ENCODE data around the gene EEF2K. TPM values are rescaled to one million over a fixed set of nuclear protein-coding genes. Genes with fewer than 3 reads are reported as not detected.

Gene EEF2K
- total RNA-seq, 1 experiment from 2014 or later, result 31.0 TPM

GRCh38 chr16:22252317-22252716 is 46.2 kb downstream of the EEF2K start (continued):
- no peak for TF ChIP-seq POLR2AphosphoS5 (IDR thresholded peaks at IDR 0.05; ENCODE audit: low read depth, low read length)

GRCh38 chr16:22253272-22253671 is 47.2 kb downstream of the EEF2K start:
- ChIA-PET CTCF (no interaction called here), POLR2A (no interaction called here), RAD21 (ENCODE audit: low non-redundant PET in 1 of 2, low total read pairs in 2 of 2, uncharacterized antibody in 2 of 2, unreplicated experiment in 2 of 2) (no interaction called here)
- Histone ChIP-seq H3K9ac (ENCODE audit: low read length) (no peak overlapping the region), H3K27ac (ENCODE audit: low read depth, low read length) (no peak overlapping the region), H3K4me1 (ENCODE audit: control insufficient read depth in 1 of 2, insufficient read depth in 2 of 2, low read length in 2 of 2) (no peaks in the 10 kb centered on the region), H3K27me3 (ENCODE audit: insufficient read depth, low read length) (no peaks in the 10 kb centered on the region), H3K9me2 (ENCODE audit: insufficient read depth) (no peaks in the 10 kb centered on the region), H3K4me3 (replicated peaks in 1 of 2; ENCODE audit: low read depth in 1 of 2, low read length in 2 of 2) (no peak overlapping the region), H3K36me3 (ENCODE audit: control insufficient read depth in 1 of 2, insufficient read depth in 2 of 2, low read length in 2 of 2) (peaks cover 10 to 34% of the 10 kb centered on the region in 2 experiments), H2AFZ (ENCODE audit: low read depth, low read length, poor library complexity, severe bottlenecking) (no peak overlapping the region), H3K9me3 (ENCODE audit: control insufficient read depth in 1 of 2, insufficient read depth in 1 of 2, low read depth in 1 of 2, low read length in 2 of 2) (peaks cover 5% of the 10 kb centered on the region in 2 experiments; a peak in 1 of 4 replicates), H3K79me2 (ENCODE audit: insufficient read depth, low read length) (no peaks in the 10 kb centered on the region), H4K20me1 (ENCODE audit: insufficient read depth) (no peaks in the 10 kb centered on the region), H3K4me2 (ENCODE audit: low read length) (no peak overlapping the region)
- BruUV-seq (replicated peaks), result no TSS peak
- ATAC-seq (no peak), DNase-seq (ENCODE audit: low read depth, low spot score) (no peak)
- intact Hi-C loops (cut with micrococcal nuclease), result no loop called here
- TF ChIP-seq EZH2phosphoT487 (IDR thresholded peaks at IDR 0.05; ENCODE audit: borderline replicate concordance), result no peak
- TF ChIP-seq POLR2A (IDR thresholded peaks at IDR 0.05; ENCODE audit: borderline replicate concordance, extremely low read depth, insufficient read depth, insufficient read length), result no peak
- no peak for TF ChIP-seq EGR1 (IDR thresholded peaks at IDR 0.05; ENCODE audit: low read depth)
- no peak for TF ChIP-seq CEBPB (IDR thresholded peaks at IDR 0.05; ENCODE audit: low read depth)
- TF ChIP-seq YY1 (IDR thresholded peaks at IDR 0.05; ENCODE audit: extremely low read depth, insufficient replicate concordance, low read depth, low read length), result no peak
- no peak for TF ChIP-seq CTCF (IDR thresholded peaks at IDR 0.05 in 2 of 3, conservative IDR thresholded peaks at IDR 0.05 in 1 of 3; ENCODE audit: borderline replicate concordance in 1 of 3, insufficient read depth in 1 of 3, low read depth in 2 of 3, low read length in 2 of 3)
- no peak for TF ChIP-seq CBX3 (IDR thresholded peaks at IDR 0.05; ENCODE audit: low read depth)
- TF ChIP-seq REST (IDR thresholded peaks at IDR 0.05; ENCODE audit: low read depth), result no peak
